ENCODE results near the gene PPP2R2C. TPM values are rescaled to one million over a fixed set of nuclear protein-coding genes. Genes with fewer than 3 reads are reported as not detected.

The PPP2R2C gene
- total RNA-seq, 2 experiments from 2014 or later: not detected

DNA sequence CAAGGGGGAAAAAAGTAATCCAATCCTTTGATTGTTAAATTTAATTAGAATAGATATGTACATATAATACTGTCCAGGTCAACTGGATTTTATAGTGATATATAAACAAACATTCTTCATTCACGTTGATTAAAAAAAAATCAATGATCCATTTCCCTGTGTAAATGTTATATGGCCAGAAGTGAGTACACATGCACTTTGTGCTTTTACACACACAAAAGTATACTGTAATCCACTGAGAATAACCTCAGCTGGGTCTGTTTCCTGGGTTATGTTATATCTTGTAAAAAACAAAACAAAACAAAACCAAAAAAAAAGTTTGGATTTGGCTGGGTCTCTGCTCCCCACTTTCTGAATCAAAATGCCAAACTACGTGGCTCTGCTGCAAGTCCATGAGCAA lies 151.1 kb downstream of the PPP2R2C start:
- Histone ChIP-seq H3K36me3 (ENCODE audit: insufficient read depth, low read length) (no peaks in the 10 kb centered on the region), H2AFZ (ENCODE audit: low read length) (no peak overlapping the region), H3K4me2 (ENCODE audit: low read length) (no peak overlapping the region), H4K20me1 (ENCODE audit: insufficient read depth, low read length) (no peaks in the 10 kb centered on the region), H3K4me3 (ENCODE audit: low read depth, low read length, poor library complexity, severe bottlenecking) (no peak overlapping the region), H3K4me1 (ENCODE audit: insufficient read depth, low read length, poor library complexity, severe bottlenecking) (peaks cover 8% of the 10 kb centered on the region), H3K27ac (ENCODE audit: low read depth, low read length, poor library complexity, severe bottlenecking) (no peak overlapping the region), H3K9me2 (ENCODE audit: insufficient read depth, low read length) (no peaks in the 10 kb centered on the region), H3K9me3 (ENCODE audit: low read length) (no peaks in the 10 kb centered on the region), H3K79me2 (ENCODE audit: insufficient read depth, low read depth, low read length) (no peaks in the 10 kb centered on the region)
- ChIA-PET CTCF (ENCODE audit: unreplicated experiment) (no interaction called here), POLR2A (no interaction called here)
- intact Hi-C loops (cut with micrococcal nuclease; ENCODE audit: unreplicated experiment): no loop called here
- BruUV-seq (replicated peaks): no TSS peak
- no peak for DNase-seq (ENCODE audit: low spot score)
- TF ChIP-seq, protein P1, sequence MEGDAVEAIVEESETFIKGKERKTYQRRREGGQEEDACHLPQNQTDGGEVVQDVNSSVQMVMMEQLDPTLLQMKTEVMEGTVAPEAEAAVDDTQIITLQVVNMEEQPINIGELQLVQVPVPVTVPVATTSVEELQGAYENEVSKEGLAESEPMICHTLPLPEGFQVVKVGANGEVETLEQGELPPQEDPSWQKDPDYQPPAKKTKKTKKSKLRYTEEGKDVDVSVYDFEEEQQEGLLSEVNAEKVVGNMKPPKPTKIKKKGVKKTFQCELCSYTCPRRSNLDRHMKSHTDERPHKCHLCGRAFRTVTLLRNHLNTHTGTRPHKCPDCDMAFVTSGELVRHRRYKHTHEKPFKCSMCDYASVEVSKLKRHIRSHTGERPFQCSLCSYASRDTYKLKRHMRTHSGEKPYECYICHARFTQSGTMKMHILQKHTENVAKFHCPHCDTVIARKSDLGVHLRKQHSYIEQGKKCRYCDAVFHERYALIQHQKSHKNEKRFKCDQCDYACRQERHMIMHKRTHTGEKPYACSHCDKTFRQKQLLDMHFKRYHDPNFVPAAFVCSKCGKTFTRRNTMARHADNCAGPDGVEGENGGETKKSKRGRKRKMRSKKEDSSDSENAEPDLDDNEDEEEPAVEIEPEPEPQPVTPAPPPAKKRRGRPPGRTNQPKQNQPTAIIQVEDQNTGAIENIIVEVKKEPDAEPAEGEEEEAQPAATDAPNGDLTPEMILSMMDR (conservative IDR thresholded peaks at IDR 0.05; ENCODE audit: low read length): no peak
- TF ChIP-seq EZH2phosphoT487 (IDR thresholded peaks at IDR 0.05; ENCODE audit: borderline replicate concordance, low read depth, low read length): no peak

DNA sequence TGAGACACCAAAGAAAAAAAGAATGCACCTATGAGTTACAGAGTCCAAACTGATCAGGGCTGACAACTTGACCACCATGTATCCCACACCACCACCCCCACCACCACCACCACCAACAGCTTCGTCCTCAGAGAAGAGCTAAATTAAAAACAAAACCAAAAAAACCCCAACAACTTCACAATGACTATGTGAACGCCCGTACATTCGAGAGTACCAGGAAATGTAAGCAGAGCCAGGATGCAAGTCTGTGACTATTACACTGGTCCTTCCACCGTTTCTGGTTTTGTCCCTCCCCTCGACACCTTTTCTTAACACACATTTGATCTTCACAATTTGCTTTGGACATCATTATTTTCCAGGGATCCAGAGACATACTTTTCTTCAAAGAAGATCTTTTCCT lies 151.8 kb downstream of the PPP2R2C start:
- CTCF ChIA-PET (ENCODE audit: unreplicated experiment): interaction anchor here (0.6 kb wide), 2 partner anchors 9 to 34 kb away, joined by 8 to 13 read pairs; no protein-coding TSS in a partner anchor
- no peaks in the 10 kb centered on the region for H4K20me1 ChIP-seq (ENCODE audit: insufficient read depth, low read length)
- no peak for DNase-seq (ENCODE audit: low spot score)
- H3K4me1 ChIP-seq (ENCODE audit: insufficient read depth, low read length, poor library complexity, severe bottlenecking): peaks cover 8% of the 10 kb centered on the region
- POLR2A ChIA-PET: interaction anchor here (0.6 to 1.1 kb wide), 3 partner anchors 44 to 1570 kb away, joined by 3 read pairs; no protein-coding TSS in a partner anchor
- H3K79me2 ChIP-seq (ENCODE audit: insufficient read depth, low read depth, low read length): no peaks in the 10 kb centered on the region
- H3K4me2 ChIP-seq (ENCODE audit: low read length): no peak overlapping the region
- no peaks in the 10 kb centered on the region for H3K9me3 ChIP-seq (ENCODE audit: low read length)
- no peak overlapping the region for H3K27ac ChIP-seq (ENCODE audit: low read depth, low read length, poor library complexity, severe bottlenecking)
- intact Hi-C loops (cut with micrococcal nuclease; ENCODE audit: unreplicated experiment): no loop called here
- no peaks in the 10 kb centered on the region for H3K9me2 ChIP-seq (ENCODE audit: insufficient read depth, low read length)
- no TSS peak for BruUV-seq (replicated peaks)
- TF ChIP-seq, protein P1 (conservative IDR thresholded peaks at IDR 0.05; ENCODE audit: low read length): no peak
- TF ChIP-seq EZH2phosphoT487 (IDR thresholded peaks at IDR 0.05; ENCODE audit: borderline replicate concordance, low read depth, low read length): no peak
- H3K4me3 ChIP-seq (ENCODE audit: low read depth, low read length, poor library complexity, severe bottlenecking): no peak overlapping the region
- H3K36me3 ChIP-seq (ENCODE audit: insufficient read depth, low read length): no peaks in the 10 kb centered on the region
- no peak overlapping the region for H2AFZ ChIP-seq (ENCODE audit: low read length)

DNA sequence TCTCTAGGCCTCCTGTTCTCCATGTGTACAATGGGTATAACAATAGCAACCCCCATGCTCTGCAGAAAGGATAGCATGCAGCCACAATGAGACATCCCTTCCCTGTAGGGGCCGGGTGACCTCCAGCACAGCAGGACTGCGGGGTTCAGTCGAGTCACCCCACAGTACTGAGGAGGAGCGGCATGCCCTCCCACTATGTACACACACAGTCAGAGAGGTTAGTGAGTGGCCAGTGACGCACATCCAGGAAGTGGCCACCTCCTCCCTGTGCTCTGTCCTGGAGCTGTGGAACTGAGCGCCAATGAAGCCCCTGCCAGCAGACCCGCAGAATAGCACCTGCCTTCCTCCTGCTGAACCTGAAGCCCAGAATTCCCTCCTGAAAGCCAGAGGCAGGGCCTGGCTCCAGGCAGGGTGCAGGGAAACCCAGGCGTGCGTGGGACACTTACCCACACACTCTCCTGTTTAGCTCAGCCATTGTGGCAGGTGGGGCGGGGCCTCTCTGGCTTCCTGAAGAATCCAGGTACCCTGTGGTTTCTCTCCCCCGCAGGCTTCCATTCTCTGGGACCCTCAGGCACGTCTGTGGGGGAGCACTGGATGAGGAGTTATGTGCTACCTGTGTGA lies 152.8 kb downstream of the PPP2R2C start:
- H3K4me3 ChIP-seq (ENCODE audit: low read depth, low read length, poor library complexity, severe bottlenecking): no peak overlapping the region
- no peak for DNase-seq (ENCODE audit: low spot score)
- CTCF ChIA-PET (ENCODE audit: unreplicated experiment): no interaction called here
- no peak overlapping the region for H3K27ac ChIP-seq (ENCODE audit: low read depth, low read length, poor library complexity, severe bottlenecking)
- TF ChIP-seq, protein P1 (conservative IDR thresholded peaks at IDR 0.05; ENCODE audit: low read length): no peak
- TF ChIP-seq EZH2phosphoT487 (IDR thresholded peaks at IDR 0.05; ENCODE audit: borderline replicate concordance, low read depth, low read length): no peak
- H2AFZ ChIP-seq (ENCODE audit: low read length): no peak overlapping the region
- H3K9me2 ChIP-seq (ENCODE audit: insufficient read depth, low read length): no peaks in the 10 kb centered on the region
- H3K4me2 ChIP-seq (ENCODE audit: low read length): no peak overlapping the region
- no peaks in the 10 kb centered on the region for H3K36me3 ChIP-seq (ENCODE audit: insufficient read depth, low read length)
- H4K20me1 ChIP-seq (ENCODE audit: insufficient read depth, low read length): no peaks in the 10 kb centered on the region
- POLR2A ChIA-PET: interaction anchor here (1.1 kb wide), 1 partner anchor 43 kb away, joined by 3 read pairs; no protein-coding TSS in a partner anchor
- no TSS peak for BruUV-seq (replicated peaks)
- no peaks in the 10 kb centered on the region for H3K9me3 ChIP-seq (ENCODE audit: low read length)
- H3K79me2 ChIP-seq (ENCODE audit: insufficient read depth, low read depth, low read length): no peaks in the 10 kb centered on the region
- intact Hi-C loops (cut with micrococcal nuclease; ENCODE audit: unreplicated experiment): no loop called here
- peaks cover 8% of the 10 kb centered on the region for H3K4me1 ChIP-seq (ENCODE audit: insufficient read depth, low read length, poor library complexity, severe bottlenecking)

Measured in OCI-LY7 (cell line).